Choroid plexus epithelial cell (primary cell): Measurements from ENCODE around the gene OR6Y1.

Experiments
- DNase-seq: peaks from one replicate; pipeline ENCODE4 v3.0.0-alpha.2; 2010; ENCODE audit warnings: low read depth
- H3K4me3 ChIP-seq: 2 replicates; pipeline ENCODE4 v1.5.1; 2011; ENCODE audit warnings: low read depth, mild to moderate bottlenecking, control low read depth, low read length, moderate library complexity
- CTCF ChIP-seq: conservative IDR thresholded peaks from 2 replicates; pipeline ENCODE4 v1.5.1; 2011; ENCODE audit warnings: low read depth, mild to moderate bottlenecking, control low read depth, inconsistent platforms, low read length, moderate library complexity

Gene OR6Y1

GRCh38 chr1:158509471-158510156 lies 44.6 kb downstream of the OR6Y1 start:
- TF ChIP-seq CTCF = no peak
- DNase-seq = peak; percentile 5
- H3K4me3 ChIP-seq = no peak overlapping the region

- no peak for DNase-seq
- no peak overlapping the region for H3K4me3 ChIP-seq
- no peak for TF ChIP-seq CTCF
Measured at GRCh38 chr1:158507511-158507910, 46.7 kb downstream of the OR6Y1 start.

- DNase-seq = peak; percentile 13
- TF ChIP-seq CTCF = peak; percentile 38
- H3K4me3 ChIP-seq = no peak overlapping the region
Measured at GRCh38 chr1:158506369-158506987, 47.7 kb downstream of the OR6Y1 start.

GRCh38 chr1:158496374-158496773 lies 57.8 kb downstream of the OR6Y1 start:
- peak; percentile 4 for DNase-seq
- TF ChIP-seq CTCF = no peak
- no peak overlapping the region for H3K4me3 ChIP-seq

GRCh38 chr1:158494796-158495195 lies 59.4 kb downstream of the OR6Y1 start:
- no peak overlapping the region for H3K4me3 ChIP-seq
- DNase-seq = no peak
- no peak for TF ChIP-seq CTCF
